GM23248 (cell line): ENCODE measurements around the gene ARSK. TPM values are rescaled to one million over a fixed set of nuclear protein-coding genes. Genes with fewer than 3 reads are reported as not detected.

Source experiments
- DNase-seq: peaks from one replicate; pipeline ENCODE4 v3.0.0-alpha.2; 2015
- H2AFZ ChIP-seq: fragments of 200-600 bp; sonication (generic); 2 replicates; pipeline ENCODE4 v1.6.1; 2016; ENCODE audit warnings: antibody characterized with exemption
- H3F3A ChIP-seq: fragments of 200-600 bp; sonication (generic); 2 replicates; pipeline ENCODE4 v1.6.1; 2016; ENCODE audit warnings: mild to moderate bottlenecking, antibody characterized with exemption, mixed run types; ENCODE audit not compliant: insufficient read depth
- H3K27ac ChIP-seq: fragments of 200-600 bp; sonication (generic); 2 replicates; pipeline ENCODE4 v1.5.1; 2016; ENCODE audit warnings: mild to moderate bottlenecking
- H3K27me3 ChIP-seq: fragments of 200-600 bp; sonication (generic); replicated peaks from 2 replicates; pipeline ENCODE4 v1.6.1; 2016; ENCODE audit warnings: mild to moderate bottlenecking; ENCODE audit not compliant: insufficient read depth
- H3K36me3 ChIP-seq: fragments of 200-600 bp; sonication (generic); 2 replicates; pipeline ENCODE4 v1.6.1; 2016; ENCODE audit warnings: low read depth, mild to moderate bottlenecking
- H3K4me1 ChIP-seq: fragments of 200-600 bp; sonication (generic); 2 replicates; pipeline ENCODE4 v1.6.1; 2016; ENCODE audit warnings: mild to moderate bottlenecking; ENCODE audit not compliant: insufficient read depth
- H3K4me2 ChIP-seq: fragments of 200-600 bp; sonication (generic); one replicate; pipeline ENCODE4 v1.6.1; 2016; ENCODE audit warnings: mild to moderate bottlenecking; ENCODE audit not compliant: unreplicated experiment
- H3K4me3 ChIP-seq: fragments of 200-600 bp; sonication (generic); 2 replicates; pipeline ENCODE4 v1.5.1; 2016; ENCODE audit warnings: mild to moderate bottlenecking
- H3K79me2 ChIP-seq: fragments of 200-600 bp; sonication (generic); 2 replicates; pipeline ENCODE4 v1.6.1; 2016; ENCODE audit warnings: mild to moderate bottlenecking; ENCODE audit not compliant: insufficient read depth
- H3K9ac ChIP-seq: fragments of 200-600 bp; sonication (generic); 2 replicates; pipeline ENCODE4 v1.6.1; 2016; ENCODE audit warnings: mild to moderate bottlenecking
- H3K9me2 ChIP-seq: fragments of 200-600 bp; sonication (generic); 2 replicates; pipeline ENCODE4 v1.6.1; 2016; ENCODE audit warnings: mixed run types, mild to moderate bottlenecking, moderate library complexity; ENCODE audit not compliant: insufficient read depth
- H3K9me3 ChIP-seq: fragments of 200-600 bp; sonication (generic); one replicate; pipeline ENCODE4 v1.6.1; 2017; ENCODE audit warnings: low read depth
- H4K20me1 ChIP-seq: fragments of 200-600 bp; sonication (generic); 2 replicates; pipeline ENCODE4 v1.6.0; 2016; ENCODE audit not compliant: insufficient read depth
- EZH2 ChIP-seq: fragments of 200-600 bp; sonication (generic); IDR thresholded peaks from 2 replicates; pipeline ENCODE4 v1.6.1; 2018; ENCODE audit warnings: antibody characterized with exemption, mild to moderate bottlenecking; ENCODE audit not compliant: insufficient read depth, poor library complexity, severe bottlenecking
- EZH2phosphoT487 ChIP-seq: fragments of 200-600 bp; sonication (generic); IDR thresholded peaks from 2 replicates; pipeline ENCODE4 v1.6.1; 2018; ENCODE audit warnings: antibody characterized with exemption, moderate library complexity, mild to moderate bottlenecking, low read depth; ENCODE audit not compliant: insufficient read depth
- WGBS, 2 experiments: methylation state at CpG; one replicate each; pipeline ENCODE4 v1.1.6; 2015 to 2017; ENCODE audit warnings: low lambda C conversion rate in 2 of 2, low coverage in 1 of 2; ENCODE audit errors: missing lambda C conversion rate in 2 of 2; 5-methylcytosine and 5-hydroxymethylcytosine counted together
- in situ Hi-C: fragments of 300-500 bp; cut with MboI; formaldehyde crosslinking; loops from 2 replicates; pipeline ENCODE4 v1.15.0; 2020
- polyA plus RNA-seq: library from polyadenylated mRNA; unstranded; fragments of >200 nt; fragmentation: Nextera tagmentation; extraction: Ambion mirVana; gene quantifications from 2 replicates; pipeline ENCODE4 v1.2.1, GENCODE V29; 2016
- total RNA-seq: library from RNA; depleted of rRNA; stranded (reverse); fragments of >200 nt; shearing (Covaris generic); gene quantifications from 2 replicates; pipeline ENCODE4 v1.2.3, GENCODE V29; 2014; rRNA removed

ARSK gene
- total RNA-seq (8.9 and 14.5 TPM in 2 replicates), polyA plus RNA-seq (11.3 and 12.1 TPM in 2 replicates)

GRCh38 chr5:95554647-95555548, at the start of gene ARSK, which contains the start of gene SKIC3:
ARSK (plus strand) TSS chr5:95555101; CDS start chr5:95555279, 178 bp downstream.
SKIC3 (minus strand) TSS chr5:95554977; CDS start chr5:95547150, 7,827 bp downstream.
- Histone ChIP-seq H3F3A (peaks cover 12% of the 10 kb centered on the region; the same call in 1 of the 2 replicates), H3K27ac (peak within 1 kb of the TSS; percentile 85), H3K9me3 (no peaks in the 10 kb centered on the region), H2AFZ (peak within 1 kb of the TSS; percentile 96), H3K9me2 (no peaks in the 10 kb centered on the region), H3K9ac (peak within 1 kb of the TSS; percentile 88), H3K79me2 (peaks cover 87% of the 10 kb centered on the region), H3K4me3 (peak within 1 kb of the TSS; percentile 89), H3K4me2 (peak within 1 kb of the TSS; percentile 100), H3K4me1 (peaks cover 25% of the 10 kb centered on the region), H3K27me3 (no peaks in the 10 kb centered on the region), H4K20me1 (no peaks in the 10 kb centered on the region), H3K36me3 (peaks cover 7% of the 10 kb centered on the region)
- DNase-seq: peak; percentile 98
- in situ Hi-C loops: no loop called here
- TF ChIP-seq EZH2: no peak
- no peak for TF ChIP-seq EZH2phosphoT487
- 1% methylated on average over 60 to 61 of the region's 63 CpGs for WGBS, 2 experiments

GRCh38 chr5:95508550-95508949, 46.4 kb upstream of the ARSK start:
- in situ Hi-C loops: no loop called here
- H3F3A ChIP-seq: no peaks in the 10 kb centered on the region
- peaks cover 77% of the 10 kb centered on the region for H3K36me3 ChIP-seq
- H3K9me3 ChIP-seq: no peaks in the 10 kb centered on the region
- H3K4me2 ChIP-seq: no peak overlapping the region
- no peak overlapping the region for H3K4me3 ChIP-seq
- WGBS, 2 experiments: 96 to 97% methylated on average over 1 of the region's 1 CpG
- no peaks in the 10 kb centered on the region for H4K20me1 ChIP-seq
- no peak overlapping the region for H3K27ac ChIP-seq
- H3K79me2 ChIP-seq: no peaks in the 10 kb centered on the region
- H3K9me2 ChIP-seq: no peaks in the 10 kb centered on the region
- TF ChIP-seq EZH2 (no peak), EZH2phosphoT487 (no peak)
- DNase-seq: no peak
- H3K4me1 ChIP-seq: no peaks in the 10 kb centered on the region
- H3K27me3 ChIP-seq: no peaks in the 10 kb centered on the region
- H2AFZ ChIP-seq: no peak overlapping the region
- no peak overlapping the region for H3K9ac ChIP-seq

- H3K4me2 ChIP-seq: no peak overlapping the region
- H4K20me1 ChIP-seq: no peaks in the 10 kb centered on the region
- H3F3A ChIP-seq: no peaks in the 10 kb centered on the region
- H3K4me1 ChIP-seq: no peaks in the 10 kb centered on the region
- no peaks in the 10 kb centered on the region for H3K9me2 ChIP-seq
- no peaks in the 10 kb centered on the region for H3K27me3 ChIP-seq
- no peak overlapping the region for H2AFZ ChIP-seq
- DNase-seq: no peak
- H3K9ac ChIP-seq: no peak overlapping the region
- in situ Hi-C loops: no loop called here
- H3K79me2 ChIP-seq: no peaks in the 10 kb centered on the region
- H3K36me3 ChIP-seq: peaks cover 90% of the 10 kb centered on the region
- H3K9me3 ChIP-seq: no peaks in the 10 kb centered on the region
- TF ChIP-seq EZH2phosphoT487 (no peak), EZH2 (no peak)
- WGBS, 2 experiments: 100% methylated on average over 1 of the region's 1 CpG
- H3K4me3 ChIP-seq: no peak overlapping the region
- no peak overlapping the region for H3K27ac ChIP-seq
These were observed 43.3 kb upstream of the ARSK start for GRCh38 chr5:95511606-95512005.

GRCh38 chr5:95518417-95518816, 36.5 kb upstream of the ARSK start:
- WGBS, 2 experiments: 94 to 99% methylated on average over 2 of the region's 2 CpGs
- Histone ChIP-seq H3K27me3 (no peaks in the 10 kb centered on the region), H3K9me3 (no peaks in the 10 kb centered on the region), H3K4me2 (no peak overlapping the region), H3K4me3 (no peak overlapping the region), H2AFZ (no peak overlapping the region), H3K36me3 (peaks cover 92% of the 10 kb centered on the region), H3K4me1 (no peaks in the 10 kb centered on the region), H3F3A (no peaks in the 10 kb centered on the region), H4K20me1 (no peaks in the 10 kb centered on the region), H3K9me2 (no peaks in the 10 kb centered on the region), H3K27ac (no peak overlapping the region), H3K79me2 (no peaks in the 10 kb centered on the region), H3K9ac (no peak overlapping the region)
- no peak for DNase-seq
- in situ Hi-C loops: no loop called here
- TF ChIP-seq EZH2 (no peak), EZH2phosphoT487 (no peak)
